Immature natural killer cell (primary cell): ENCODE data around the gene RPS6KA2. TPM values are rescaled to one million over a fixed set of nuclear protein-coding genes. Genes with fewer than 3 reads are reported as not detected.

Source experiments
- DNase-seq, 3 donors: peaks; one replicate each; pipeline ENCODE4 v3.0.0; 2022; ENCODE audit warnings: mixed read lengths in 1 of 3
- H3K27ac Mint-ChIP-seq, 6 donors: one replicate each; pipeline ENCODE4 v1.8.0; 2020; ENCODE audit warnings: mixed read lengths in 6 of 6, mild to moderate bottlenecking in 5 of 6, inconsistent platforms in 4 of 6, moderate library complexity in 3 of 6
- H3K27me3 Mint-ChIP-seq, 3 donors: one replicate each; pipeline ENCODE4 v1.8.0; 2020 to 2021; ENCODE audit warnings: low read depth in 3 of 3, mild to moderate bottlenecking in 3 of 3, mixed read lengths in 3 of 3, moderate library complexity in 3 of 3, inconsistent platforms in 1 of 3
- H3K36me3 Mint-ChIP-seq, 3 donors: one replicate each; pipeline ENCODE4 v1.8.0; 2020; ENCODE audit warnings: mixed read lengths in 3 of 3, inconsistent platforms in 2 of 3, mild to moderate bottlenecking in 2 of 3
- H3K4me1 Mint-ChIP-seq, 2 donors: one replicate each; pipeline ENCODE4 v1.8.0; 2020; ENCODE audit warnings: inconsistent platforms in 2 of 2, mild to moderate bottlenecking in 2 of 2, mixed read lengths in 2 of 2, moderate library complexity in 1 of 2
- H3K4me3 Mint-ChIP-seq, 5 donors: one replicate each; pipeline ENCODE4 v1.8.0; 2020; ENCODE audit warnings: mild to moderate bottlenecking in 5 of 5, mixed read lengths in 5 of 5, inconsistent platforms in 3 of 5, moderate library complexity in 3 of 5
- H3K9me3 Mint-ChIP-seq, 6 donors: one replicate each; pipeline ENCODE4 v1.8.0; 2020; ENCODE audit warnings: mild to moderate bottlenecking in 6 of 6, mixed read lengths in 6 of 6, inconsistent platforms in 4 of 6, moderate library complexity in 3 of 6
- polyA plus RNA-seq, 3 donors: library from polyadenylated mRNA; unstranded; fragments of 300-500 nt; fragmentation: Illumina TruSeq; gene quantifications; one replicate each; pipeline ENCODE4 v1.2.3, GENCODE V29; 2021

Gene RPS6KA2
- polyA plus RNA-seq, 3 donors from 2014 or later = 2.5 to 5.3 (median 3.4) TPM

DNA sequence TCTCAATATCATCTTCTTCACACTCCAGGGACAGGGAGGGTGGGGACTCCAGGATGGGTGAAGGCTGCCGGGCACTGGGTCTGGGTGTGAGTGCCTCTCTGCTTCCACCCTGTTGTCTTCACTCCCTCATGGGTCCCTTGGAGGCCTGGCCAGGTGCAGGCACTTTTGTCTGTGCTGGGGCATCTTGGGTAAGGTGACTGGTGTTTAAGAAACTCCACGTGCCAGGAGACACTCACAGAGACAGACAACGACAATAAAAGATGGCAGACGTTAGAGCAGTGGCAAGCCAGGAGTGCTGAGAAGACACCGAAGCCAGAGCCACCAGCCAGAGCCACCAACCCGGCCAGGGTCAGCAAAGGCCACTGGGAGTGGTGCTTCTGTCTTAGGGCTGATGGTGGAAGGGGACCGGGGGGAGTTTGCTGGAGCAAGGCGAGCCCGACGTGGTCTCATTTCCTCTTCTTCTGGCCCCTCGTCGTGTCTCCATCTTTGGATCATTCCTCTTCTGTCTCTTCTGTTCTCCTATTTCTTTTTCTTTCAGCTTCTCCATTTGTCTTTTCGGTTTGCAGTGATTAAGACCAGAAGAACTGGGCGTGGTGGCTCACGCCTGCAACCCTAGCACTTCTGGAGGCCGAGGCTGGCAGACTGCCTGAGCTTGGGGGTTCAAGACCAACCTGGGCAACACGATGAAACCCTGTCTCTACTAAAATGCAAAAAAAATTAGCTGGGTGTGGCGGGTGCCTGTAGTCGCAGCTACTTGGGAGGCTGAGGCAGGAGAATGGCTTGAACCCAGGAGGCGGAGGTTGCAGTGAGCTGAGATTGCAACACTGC, 131.3 kb downstream of the RPS6KA2 start:
- Mint-ChIP-seq H3K4me3 (no peak overlapping the region), H3K27ac (no peak overlapping the region), H3K36me3 (peaks cover 0 to 5% (median 0%) of the 10 kb centered on the region in 3 donors), H3K4me1 (peaks cover 0 to 4% of the 10 kb centered on the region in 2 donors), H3K9me3 (no peaks in the 10 kb centered on the region), H3K27me3 (peaks cover 0 to 3% (median 2%) of the 10 kb centered on the region in 3 donors)
- DNase-seq = no peak

DNA sequence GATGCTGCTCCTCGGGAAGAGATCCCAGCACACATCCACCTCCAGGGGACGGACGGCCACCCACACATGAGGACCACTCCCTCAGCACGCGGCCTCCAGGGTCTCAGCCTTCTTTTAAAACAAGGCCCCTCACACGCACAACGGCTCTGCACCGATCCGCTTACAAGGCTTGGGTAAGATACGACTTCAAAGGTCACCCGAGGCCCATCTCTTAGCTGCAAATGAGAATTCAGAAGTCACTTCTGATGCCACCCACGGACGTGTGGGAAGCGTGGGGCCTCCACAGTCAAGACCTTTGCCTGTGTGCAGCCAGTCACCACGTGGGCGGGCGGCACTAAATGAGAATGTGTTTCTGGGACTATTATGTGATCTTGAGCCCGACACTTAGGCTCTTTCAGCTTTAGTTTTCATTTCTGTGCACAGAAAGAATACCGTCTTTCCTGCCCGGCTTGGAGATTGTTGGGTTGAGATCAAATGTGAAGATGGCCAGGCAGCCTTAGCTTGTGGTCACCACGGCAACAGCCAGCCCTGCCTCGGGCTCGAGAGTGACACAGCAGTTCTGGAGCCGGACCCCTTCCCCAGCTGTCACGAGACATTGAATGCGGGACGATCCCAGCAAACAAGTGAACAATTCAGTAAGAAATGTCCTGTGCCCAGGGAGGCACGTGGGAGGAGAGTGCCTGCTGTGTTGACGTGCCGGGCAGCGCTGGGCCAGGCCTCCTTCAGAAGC, 132.1 kb downstream of the RPS6KA2 start:
- Mint-ChIP-seq H3K27ac (no peak overlapping the region), H3K36me3 (peaks cover 0 to 5% (median 0%) of the 10 kb centered on the region in 3 donors), H3K4me3 (no peak overlapping the region)

DNA sequence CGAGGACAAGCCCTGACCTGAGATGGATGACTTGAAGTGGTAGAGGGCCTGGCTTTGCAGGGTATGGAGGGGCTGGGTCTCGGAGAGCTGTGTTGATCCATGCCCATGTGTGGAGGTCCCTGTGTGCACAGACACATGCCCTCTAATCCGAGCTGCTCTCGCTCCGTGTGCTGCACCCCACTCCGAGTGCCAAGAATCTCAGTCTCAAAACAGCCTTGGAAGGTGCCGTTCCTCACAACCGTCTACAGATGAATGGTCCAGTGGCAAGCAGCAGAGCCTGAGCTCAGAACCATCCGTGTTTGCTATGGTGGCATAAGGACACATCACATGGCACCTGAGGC, 133.0 kb downstream of the RPS6KA2 start:
- Mint-ChIP-seq H3K36me3 (peaks cover 0 to 5% (median 0%) of the 10 kb centered on the region in 3 donors), H3K27ac (no peak overlapping the region), H3K27me3 (peaks cover 0 to 3% (median 2%) of the 10 kb centered on the region in 3 donors), H3K4me1 (peaks cover 5 to 18% of the 10 kb centered on the region in 2 donors), H3K4me3 (no peak overlapping the region), H3K9me3 (no peaks in the 10 kb centered on the region)
- DNase-seq = no peak

More for the DNA sequence above, 132.1 kb downstream of the RPS6KA2 start:
- Mint-ChIP-seq H3K9me3 (no peaks in the 10 kb centered on the region), H3K27me3 (peaks cover 0 to 3% (median 2%) of the 10 kb centered on the region in 3 donors), H3K4me1 (peaks cover 0 to 12% of the 10 kb centered on the region in 2 donors)
- no peak for DNase-seq

DNA sequence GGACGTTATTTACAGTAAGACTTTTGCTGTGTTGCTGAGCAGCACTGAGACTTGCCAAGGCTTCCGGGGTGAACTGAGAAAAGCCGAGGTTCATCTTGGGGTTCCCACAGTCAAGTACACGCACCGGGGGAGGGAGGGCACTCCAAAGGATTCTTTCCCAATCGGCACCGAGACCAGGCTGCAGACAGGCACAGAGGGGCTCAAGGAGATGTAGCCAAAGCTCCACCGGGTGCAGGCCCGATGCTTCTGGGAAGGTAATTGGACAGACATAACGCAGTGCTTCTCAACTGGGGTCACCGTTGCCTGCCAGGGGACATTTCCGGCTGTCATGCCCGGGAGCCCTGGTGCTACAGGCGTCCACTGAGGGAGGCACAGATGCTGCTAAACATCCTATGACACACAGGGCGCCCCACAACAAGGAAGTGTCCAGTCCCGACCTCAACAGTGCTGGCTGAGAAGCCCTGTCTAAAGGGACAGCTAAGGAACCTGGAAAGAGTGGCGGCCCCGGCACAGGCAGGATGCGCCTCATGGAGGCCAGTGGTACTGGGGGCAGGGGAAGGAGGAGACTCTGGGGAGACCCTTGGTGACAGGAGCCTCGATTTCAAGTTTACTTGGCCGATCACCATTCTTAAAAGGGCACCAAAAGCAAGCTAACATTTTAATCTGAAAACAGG, 133.5 kb downstream of the RPS6KA2 start:
- no peak for DNase-seq
- H3K36me3 Mint-ChIP-seq = peaks cover 0 to 5% (median 0%) of the 10 kb centered on the region in 3 donors
- peaks cover 0 to 3% (median 2%) of the 10 kb centered on the region in 3 donors for H3K27me3 Mint-ChIP-seq
- H3K27ac Mint-ChIP-seq = peak overlapping the region in 1 of 6 donors; percentile 16
- H3K4me1 Mint-ChIP-seq = peaks cover 9 to 21% of the 10 kb centered on the region in 2 donors
- no peak overlapping the region for H3K4me3 Mint-ChIP-seq
- H3K9me3 Mint-ChIP-seq = no peaks in the 10 kb centered on the region

DNA sequence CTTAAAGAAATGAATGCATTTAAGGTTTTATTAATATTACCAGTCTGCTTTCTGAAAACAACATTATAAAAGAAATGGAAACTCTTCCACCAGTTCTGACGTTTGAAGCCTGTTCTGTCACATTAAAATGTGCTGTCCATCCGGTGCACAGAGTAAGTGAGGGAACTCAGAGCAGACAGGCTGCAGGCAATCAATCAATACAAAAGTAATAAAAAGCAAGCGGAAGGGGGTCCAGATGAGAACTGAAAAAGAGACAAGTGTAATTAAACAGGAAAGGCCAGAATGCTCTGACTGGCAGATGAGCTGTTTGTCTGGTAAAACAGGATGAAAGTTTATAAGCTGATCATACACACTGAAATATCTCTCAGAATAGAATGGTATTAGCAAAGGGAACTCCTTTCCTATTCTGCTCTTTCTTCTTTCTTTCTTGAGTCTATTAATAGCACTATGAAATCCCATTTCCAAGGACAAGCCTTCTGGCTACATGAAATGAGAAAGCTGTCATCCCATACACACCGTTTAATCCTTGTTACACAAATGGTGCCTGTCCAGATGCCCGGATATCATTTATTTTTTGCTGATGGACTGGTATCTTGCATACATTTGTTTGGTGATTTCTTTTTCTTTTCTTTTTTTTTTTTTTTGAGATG, 134.8 kb downstream of the RPS6KA2 start:
- Mint-ChIP-seq H3K36me3 (peaks cover 0 to 5% (median 0%) of the 10 kb centered on the region in 3 donors), H3K27ac (peak overlapping the region in 1 of 6 donors; percentile 16), H3K4me1 (peaks cover 22 to 35% of the 10 kb centered on the region in 2 donors), H3K9me3 (no peaks in the 10 kb centered on the region), H3K4me3 (no peak overlapping the region), H3K27me3 (peaks cover 3 to 4% (median 3%) of the 10 kb centered on the region in 3 donors)
- DNase-seq = no peak

DNA sequence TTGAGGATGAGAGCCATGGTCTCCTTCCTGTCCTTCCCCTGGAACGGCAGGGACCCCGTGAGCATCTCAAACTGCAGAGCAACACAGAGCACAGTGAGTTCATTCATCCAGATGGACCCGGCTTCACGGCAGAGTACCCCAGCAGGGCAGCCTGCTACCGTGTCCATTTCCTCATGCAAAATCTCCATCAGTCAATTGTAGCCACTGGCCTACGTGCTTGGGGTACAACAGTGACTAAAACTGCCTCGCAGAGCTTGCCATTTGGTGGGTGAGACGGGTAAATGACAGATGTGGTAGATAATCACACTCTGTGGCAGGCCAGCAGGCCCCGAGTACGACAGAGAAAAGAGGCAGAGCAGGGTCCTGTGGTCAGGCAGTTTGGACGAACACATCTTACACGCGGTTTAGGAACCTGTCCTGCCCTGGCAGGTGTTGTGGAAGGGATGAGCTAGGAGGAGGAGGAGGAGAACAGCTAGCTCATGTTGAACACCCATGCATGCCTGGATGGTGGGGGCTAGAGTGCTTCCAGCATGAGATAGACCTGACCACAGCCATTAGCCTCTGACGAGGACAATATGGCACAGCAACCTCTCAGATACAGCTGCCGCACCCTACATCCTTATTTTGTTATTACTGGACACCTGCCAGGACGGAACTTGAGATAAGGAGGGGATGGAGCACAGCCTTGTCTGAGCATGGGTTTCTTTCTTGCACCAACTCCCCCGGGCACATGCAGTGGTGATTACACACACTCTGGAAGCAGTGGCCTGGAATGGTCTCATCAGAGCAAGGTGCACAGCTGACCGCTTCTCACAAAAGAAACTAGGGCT, 136.2 kb downstream of the RPS6KA2 start:
- DNase-seq = peak; percentile 13 to 16 (median 15)
- Mint-ChIP-seq H3K27me3 (peaks cover 3 to 4% (median 3%) of the 10 kb centered on the region in 3 donors), H3K36me3 (peaks cover 0 to 5% (median 0%) of the 10 kb centered on the region in 3 donors), H3K27ac (peak overlapping the region in 4 of 6 donors; percentile 13 to 91 (median 54)), H3K4me3 (no peak overlapping the region), H3K4me1 (peaks cover 26 to 38% of the 10 kb centered on the region in 2 donors), H3K9me3 (no peaks in the 10 kb centered on the region)

DNA sequence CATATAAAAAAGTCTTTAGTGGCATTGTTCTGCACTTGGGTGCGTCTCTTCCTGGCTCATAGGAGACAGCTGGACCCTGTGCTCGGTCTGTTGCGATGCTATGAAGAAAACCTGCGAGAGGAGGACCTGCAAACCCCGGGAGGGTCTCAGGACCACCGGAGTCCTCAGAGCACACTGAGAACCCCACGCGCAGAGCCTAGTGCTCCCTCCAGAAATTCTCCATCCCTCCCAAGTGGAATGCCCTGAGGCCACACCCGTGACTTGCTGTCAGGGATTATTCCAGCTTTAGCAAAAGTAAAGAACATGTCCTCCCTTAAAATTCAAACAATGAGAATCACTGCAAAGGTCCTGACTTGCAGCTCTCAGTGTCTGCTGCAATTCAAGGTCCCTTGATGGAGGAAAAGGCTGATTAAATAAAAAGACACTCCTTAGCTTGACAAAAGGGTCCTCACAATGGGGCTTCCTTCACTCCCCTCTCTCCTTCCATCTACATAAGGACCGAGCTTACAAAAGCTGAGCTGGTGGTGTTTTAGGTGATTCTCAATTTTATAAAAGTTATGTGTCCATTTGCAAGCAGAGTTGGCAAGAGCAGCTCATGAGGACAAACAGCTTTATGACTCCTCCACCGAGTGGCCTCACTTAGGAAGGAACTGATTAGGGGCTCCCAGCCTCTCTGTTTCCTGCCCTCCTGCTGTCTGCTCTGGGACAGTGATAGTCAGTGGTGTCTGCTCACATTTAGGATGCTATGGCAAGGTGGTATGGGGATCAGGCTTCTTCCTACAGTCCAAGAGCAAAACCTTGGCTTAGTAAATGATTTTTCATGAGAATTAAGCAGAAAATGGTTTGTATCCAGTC, 137.5 kb downstream of the RPS6KA2 start:
- no peaks in the 10 kb centered on the region for H3K9me3 Mint-ChIP-seq
- H3K4me1 Mint-ChIP-seq = peaks cover 26 to 38% of the 10 kb centered on the region in 2 donors
- peak overlapping the region; percentile 48 to 91 (median 84) for H3K27ac Mint-ChIP-seq
- peaks cover 0 to 5% (median 0%) of the 10 kb centered on the region in 3 donors for H3K36me3 Mint-ChIP-seq
- H3K4me3 Mint-ChIP-seq = peak overlapping the region in 3 of 5 donors; percentile 11 to 54 (median 53)
- no peak for DNase-seq
- peaks cover 3 to 5% (median 3%) of the 10 kb centered on the region in 3 donors for H3K27me3 Mint-ChIP-seq

DNA sequence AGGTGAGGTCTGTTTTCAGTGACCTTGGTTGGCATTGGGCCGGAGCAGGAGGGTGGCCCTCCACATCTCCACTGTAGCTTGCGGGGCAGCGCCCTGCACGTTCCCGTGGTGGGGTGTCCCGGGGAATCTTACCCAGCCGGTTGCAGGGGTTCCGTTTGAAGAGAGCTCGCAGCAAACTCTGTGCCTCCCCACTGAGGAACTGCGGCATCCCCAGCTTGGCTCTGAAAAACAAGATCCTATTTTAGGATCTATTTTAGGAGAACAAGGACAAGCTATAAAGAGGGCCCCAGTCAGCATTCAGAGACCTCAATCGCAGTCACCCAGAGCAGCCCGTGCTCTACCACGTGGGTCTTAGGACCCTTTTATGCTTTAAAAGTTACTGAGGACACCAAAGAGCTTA, 138.3 kb downstream of the RPS6KA2 start:
- Mint-ChIP-seq H3K27ac (peak overlapping the region; percentile 91 to 99 (median 97)), H3K36me3 (peaks cover 0 to 5% (median 0%) of the 10 kb centered on the region in 3 donors), H3K4me1 (peaks cover 26 to 38% of the 10 kb centered on the region in 2 donors), H3K9me3 (no peaks in the 10 kb centered on the region), H3K4me3 (peak overlapping the region; percentile 60 to 90 (median 78)), H3K27me3 (peaks cover 0 to 5% (median 3%) of the 10 kb centered on the region in 3 donors)
- DNase-seq = no peak

DNA sequence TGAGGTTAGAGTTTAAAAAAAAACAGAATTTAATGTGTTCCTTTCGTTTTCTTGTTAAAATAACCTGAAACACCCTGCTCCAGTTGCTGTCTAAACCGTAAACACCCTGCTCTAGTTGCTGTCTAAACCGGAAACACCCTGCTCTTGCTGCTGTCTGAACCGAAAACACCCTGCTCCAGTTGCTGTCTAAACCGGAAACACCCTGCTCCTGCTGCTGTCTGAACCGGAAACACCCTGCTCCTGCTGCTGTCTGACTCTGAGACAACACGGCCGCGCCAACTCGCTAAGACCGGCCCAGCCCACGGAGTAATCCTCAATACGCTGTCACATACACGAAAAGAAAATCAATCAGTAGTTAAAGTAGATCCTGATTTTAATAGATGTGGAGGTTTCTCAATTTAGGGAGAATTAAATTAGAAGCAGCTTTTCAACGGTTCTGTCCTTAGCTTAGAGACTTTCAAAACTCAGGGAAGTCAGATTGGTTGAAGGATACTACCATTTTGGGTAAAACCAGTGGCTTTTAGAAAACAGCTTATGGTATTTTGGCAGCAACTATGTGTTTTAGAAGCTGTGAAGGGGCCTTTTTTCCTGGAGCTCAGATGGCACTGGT, 138.9 kb downstream of the RPS6KA2 start:
- Mint-ChIP-seq H3K36me3 (peaks cover 0 to 5% (median 0%) of the 10 kb centered on the region in 3 donors), H3K27me3 (peaks cover 0 to 5% (median 3%) of the 10 kb centered on the region in 3 donors), H3K9me3 (no peaks in the 10 kb centered on the region), H3K27ac (peak overlapping the region; percentile 91 to 99 (median 97)), H3K4me3 (peak overlapping the region; percentile 60 to 90 (median 78)), H3K4me1 (peaks cover 26 to 38% of the 10 kb centered on the region in 2 donors)
- DNase-seq = peak; percentile 79 to 86 (median 84)

DNA sequence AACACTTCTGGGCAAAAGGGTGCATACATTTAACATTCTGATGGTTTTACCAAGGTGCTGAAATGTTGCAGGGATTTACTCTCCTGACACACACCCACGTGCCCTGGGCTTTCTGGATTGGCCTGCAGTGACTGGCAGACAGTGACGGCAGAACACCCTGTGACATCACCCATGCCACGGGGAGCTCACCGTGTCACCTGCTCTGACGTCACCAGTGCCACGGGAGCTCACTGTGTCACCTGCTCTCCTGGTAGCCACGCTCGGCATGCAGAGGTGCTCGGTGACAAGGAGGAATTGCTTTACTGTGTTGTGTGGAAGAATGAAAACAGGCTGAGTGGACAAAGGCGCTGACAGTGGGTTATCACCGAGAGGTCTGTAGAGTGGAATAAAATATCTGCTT, 139.9 kb downstream of the RPS6KA2 start:
- peak overlapping the region; percentile 60 to 90 (median 78) for H3K4me3 Mint-ChIP-seq
- peaks cover 0 to 5% (median 3%) of the 10 kb centered on the region in 3 donors for H3K27me3 Mint-ChIP-seq
- H3K36me3 Mint-ChIP-seq = peaks cover 0 to 5% (median 0%) of the 10 kb centered on the region in 3 donors
- no peak for DNase-seq
- peaks cover 26 to 38% of the 10 kb centered on the region in 2 donors for H3K4me1 Mint-ChIP-seq
- H3K9me3 Mint-ChIP-seq = no peaks in the 10 kb centered on the region
- H3K27ac Mint-ChIP-seq = peak overlapping the region; percentile 91 to 99 (median 97)

DNA sequence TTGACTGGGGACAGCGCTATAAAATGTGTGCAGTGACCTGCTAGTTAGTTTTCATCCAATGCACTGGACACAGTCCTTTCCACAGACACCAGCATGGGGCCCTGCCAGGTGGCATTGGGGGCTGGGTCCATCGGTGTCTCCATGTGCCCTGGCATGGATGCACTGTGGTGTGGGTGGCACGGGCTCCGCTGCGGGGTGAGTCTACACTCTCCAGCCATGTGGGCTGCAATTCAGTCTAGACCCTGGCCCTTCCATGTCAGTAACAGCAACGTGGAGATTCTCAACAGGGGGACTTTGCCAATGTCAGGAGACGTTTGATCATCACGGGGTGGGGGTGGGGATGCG, 140.5 kb downstream of the RPS6KA2 start:
- peak overlapping the region in 3 of 6 donors; percentile 61 to 99 (median 91) for H3K27ac Mint-ChIP-seq
- no peak overlapping the region for H3K4me3 Mint-ChIP-seq
- peaks cover 26 to 38% of the 10 kb centered on the region in 2 donors for H3K4me1 Mint-ChIP-seq
- H3K27me3 Mint-ChIP-seq = peaks cover 0 to 5% (median 3%) of the 10 kb centered on the region in 3 donors
- H3K36me3 Mint-ChIP-seq = peaks cover 0 to 1% (median 0%) of the 10 kb centered on the region in 3 donors
- no peaks in the 10 kb centered on the region for H3K9me3 Mint-ChIP-seq
- no peak for DNase-seq
